ENCODE data around the gene FAM222B.
"Not testable (repeated sequence)": the region's sequence is repeated elsewhere in the genome, so short reads cannot be mapped to it uniquely, and the experiment has no call there.

The FAM222B gene

DNA sequence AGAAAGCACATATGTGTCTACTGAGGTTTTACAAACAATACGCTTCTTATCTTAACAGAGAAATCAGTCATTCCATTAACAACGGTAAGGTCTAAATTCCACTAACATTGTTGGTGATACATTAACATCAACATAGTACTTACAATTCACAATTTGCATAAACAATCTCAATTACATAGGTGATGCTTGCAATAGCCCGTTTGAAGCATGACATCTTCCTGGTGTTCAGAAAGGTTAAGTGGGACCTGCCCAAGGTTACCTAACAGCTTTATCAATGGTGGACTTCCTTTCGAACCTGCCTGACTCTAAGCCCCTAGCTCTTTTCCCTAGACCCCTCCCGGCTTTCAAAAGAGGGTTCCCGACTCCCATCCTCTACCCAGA is 699 bp downstream of the FAM222B start:
- DNase-seq (ENCODE audit: low read depth, low spot score): no peak

DNA sequence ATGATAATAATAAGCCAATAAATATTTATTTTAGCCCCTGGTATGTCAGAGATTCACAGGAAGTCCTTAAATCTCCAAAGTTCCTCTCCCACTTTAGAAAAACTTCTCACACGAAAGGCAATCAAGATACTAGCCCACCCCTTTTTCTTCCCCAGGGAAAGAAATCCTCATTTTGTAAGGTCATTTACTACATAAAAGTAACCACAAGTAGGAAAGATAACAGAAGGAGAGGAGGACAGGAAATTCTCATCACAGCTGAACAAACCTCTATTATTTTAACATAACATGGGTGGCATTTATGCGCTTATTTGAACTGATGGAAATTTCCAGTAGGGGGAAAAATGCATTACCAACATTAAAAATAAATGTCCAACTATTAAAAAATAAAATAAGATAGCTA is 3.4 kb downstream of the FAM222B start:
- no peak for DNase-seq (ENCODE audit: low read depth, low spot score)

DNA sequence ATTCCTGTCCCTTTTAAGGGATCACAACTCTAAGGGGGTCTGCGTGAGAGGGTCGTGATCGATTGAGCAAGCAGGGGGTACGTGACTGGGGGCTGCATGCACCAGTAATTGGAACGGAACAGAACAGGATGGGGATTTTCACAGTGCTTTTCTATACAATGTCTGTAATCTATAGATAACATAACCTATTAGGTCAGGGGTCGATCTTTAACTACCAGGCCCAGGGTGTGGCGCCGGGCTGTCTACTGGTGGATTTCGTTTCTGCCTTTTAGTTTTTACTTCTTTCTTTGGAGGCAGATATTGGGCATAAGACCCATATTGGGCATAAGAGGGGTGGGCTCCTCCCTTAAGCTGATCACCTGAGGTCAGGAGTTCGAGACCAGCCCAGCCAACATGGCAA is 6.0 kb downstream of the FAM222B start:
- DNase-seq (ENCODE audit: low read depth, low spot score): not testable (repeated sequence)

DNA sequence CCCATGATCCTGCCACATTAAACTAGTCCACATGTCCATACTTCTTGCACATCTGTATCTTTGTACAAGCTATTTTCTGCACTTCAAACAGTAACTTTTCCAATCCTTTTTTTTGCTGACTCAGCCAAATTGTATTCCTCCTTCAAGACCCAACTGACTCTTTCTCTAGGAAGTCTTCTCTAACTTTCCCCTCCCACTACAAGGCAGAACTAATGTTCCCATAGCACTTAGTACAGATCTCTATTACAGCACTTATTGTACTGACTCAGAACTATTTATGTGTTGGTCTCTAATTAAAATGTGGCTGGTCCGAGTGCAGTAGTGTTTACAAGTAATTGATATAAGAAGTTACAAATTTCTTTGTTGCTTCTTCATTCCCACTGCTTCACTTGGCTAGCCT is 8.2 kb downstream of the FAM222B start:
- no peak for DNase-seq (ENCODE audit: low read depth, low spot score)

DNA sequence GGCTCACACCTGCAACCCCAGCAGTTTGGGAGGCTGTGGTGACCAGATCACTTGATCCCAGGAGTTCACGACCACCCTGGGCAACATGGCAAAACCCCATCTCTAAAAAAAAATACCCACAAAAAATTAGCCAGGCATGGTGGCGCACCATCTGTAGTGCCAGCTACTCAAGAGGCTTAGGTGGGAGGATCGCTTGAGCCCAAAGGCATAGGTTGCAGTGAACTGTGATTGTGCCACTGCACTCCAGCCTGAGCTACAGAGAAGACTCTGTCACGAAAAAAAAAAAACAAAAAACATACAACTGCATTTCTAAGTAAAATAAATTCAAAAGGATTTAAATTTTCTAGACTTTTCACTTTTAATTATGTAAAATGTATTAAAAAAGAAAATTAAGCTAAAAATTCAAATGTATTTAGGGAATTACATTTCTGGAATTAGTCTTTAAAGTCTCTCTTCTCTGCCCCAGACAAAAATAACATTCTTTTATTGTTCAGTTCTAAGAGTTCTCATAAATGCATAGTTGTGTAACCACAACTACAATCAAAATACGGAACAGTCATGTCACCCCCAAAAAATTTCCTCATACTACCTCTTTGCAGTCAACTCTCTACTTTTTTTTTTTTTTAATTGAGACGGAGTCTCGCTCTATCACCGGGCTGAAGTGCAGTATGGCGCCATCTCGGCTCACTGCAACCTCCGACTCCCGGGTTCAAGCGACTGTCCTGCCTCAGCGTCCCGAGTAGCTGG is 14.1 kb downstream of the FAM222B start:
- no peak for DNase-seq (ENCODE audit: low read depth, low spot score)

DNA sequence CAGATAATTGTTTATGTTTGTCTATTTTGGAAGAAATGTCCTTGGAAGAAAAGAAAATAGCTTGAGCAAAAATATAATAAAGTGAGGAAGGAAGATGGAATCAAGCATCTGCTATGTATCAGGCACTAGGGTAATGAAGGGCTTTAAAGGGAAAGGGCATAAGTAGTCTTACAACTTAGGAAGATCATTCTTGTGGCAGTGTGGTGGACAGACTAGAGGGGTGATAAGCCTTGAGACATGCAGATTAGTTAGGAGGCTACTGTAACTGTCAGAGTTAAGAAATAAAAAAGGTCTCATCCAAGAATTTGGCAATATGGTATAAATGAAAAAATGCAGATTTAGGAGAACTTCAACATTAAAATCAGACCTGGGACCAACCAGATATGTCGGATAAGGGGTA is 14.9 kb downstream of the FAM222B start:
- no peak for DNase-seq (ENCODE audit: low read depth, low spot score)

DNA sequence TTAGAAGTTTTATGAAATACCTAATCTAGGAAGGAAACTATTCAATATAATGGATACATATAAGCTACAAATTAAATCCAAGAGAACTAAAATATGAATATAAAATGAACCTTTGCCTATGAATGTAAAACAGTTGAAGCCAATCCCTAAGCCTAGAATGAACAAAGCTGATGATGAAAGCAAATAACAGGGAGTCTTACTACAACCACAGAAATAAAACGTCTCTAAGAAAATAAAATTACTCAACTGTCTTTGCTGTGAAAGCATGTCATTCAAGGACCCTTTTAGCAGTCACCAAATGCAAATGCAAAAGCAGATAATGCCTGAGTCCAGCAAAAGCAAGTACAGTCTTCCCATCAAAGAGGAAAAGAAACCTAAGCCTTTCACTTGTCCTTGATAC is 23.0 kb downstream of the FAM222B start:
- DNase-seq (ENCODE audit: low read depth, low spot score): no peak

DNA sequence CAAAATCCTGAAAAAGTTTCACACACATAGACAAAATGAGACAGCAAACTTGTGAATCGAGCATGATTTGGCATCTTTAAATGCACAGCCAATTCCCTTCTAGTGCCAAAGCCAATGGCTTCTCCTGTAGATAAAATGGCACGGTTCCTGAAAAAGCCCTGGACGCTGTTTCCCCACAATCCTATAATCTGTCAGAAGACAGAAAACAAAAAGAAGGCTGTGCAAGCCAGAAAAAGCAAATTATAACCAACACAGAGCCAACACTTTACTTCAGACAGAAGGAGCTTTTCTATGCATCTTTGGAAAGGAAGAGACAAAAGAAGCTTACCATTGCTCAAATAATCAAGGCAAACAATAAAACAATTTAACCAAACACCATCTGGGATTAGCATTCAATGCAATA is 23.8 kb downstream of the FAM222B start:
- DNase-seq (ENCODE audit: low read depth, low spot score): no peak

DNA sequence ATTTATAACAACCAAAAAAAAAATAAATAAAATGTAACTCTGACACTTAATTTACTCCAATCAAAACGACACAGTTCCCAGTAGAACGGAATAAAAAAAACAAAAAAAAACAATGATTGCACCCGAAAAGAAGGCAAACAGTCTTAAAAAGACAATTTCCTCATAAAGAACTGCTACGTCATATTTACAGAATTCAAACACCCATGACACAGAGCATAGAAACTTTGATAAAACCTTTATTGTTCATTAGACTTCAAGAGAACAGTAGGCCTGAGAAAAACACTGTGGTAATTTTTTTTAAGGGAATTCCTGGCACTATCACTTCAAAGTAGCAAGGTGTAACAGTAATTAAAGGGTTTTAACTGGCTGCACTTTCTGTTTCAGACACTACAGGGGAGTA is 26.1 kb downstream of the FAM222B start:
- DNase-seq (ENCODE audit: low read depth, low spot score): no peak

DNA sequence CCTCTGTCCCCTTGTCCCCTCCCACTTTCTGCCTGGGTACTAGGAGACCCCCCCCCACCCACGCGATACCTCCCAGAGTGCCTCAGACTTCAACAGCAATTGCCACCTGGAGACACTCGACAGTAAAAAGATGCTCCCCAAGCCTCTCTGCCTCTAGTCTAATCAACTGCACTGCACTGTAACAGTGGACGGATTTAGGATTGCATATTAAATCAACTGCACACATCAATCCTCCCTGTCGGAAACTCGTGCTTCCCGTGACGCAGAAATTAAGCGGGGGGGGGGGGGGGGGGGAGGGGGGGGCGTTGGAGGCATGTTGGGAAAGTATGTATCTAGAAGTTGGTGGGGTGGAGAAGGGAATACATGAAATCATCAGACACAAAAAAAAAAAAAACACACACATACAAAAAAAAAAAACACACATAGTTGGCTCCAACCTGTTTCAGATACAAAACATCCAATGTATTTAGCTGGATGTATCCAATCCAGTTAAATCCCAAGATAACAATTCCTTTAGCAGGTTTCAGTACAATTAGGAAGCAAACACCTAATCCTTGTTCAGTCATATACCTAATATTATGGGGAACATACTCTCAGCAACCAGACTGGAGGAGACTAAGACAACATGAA is 29.7 kb downstream of the FAM222B start:
- DNase-seq (ENCODE audit: low read depth, low spot score): no peak

DNA sequence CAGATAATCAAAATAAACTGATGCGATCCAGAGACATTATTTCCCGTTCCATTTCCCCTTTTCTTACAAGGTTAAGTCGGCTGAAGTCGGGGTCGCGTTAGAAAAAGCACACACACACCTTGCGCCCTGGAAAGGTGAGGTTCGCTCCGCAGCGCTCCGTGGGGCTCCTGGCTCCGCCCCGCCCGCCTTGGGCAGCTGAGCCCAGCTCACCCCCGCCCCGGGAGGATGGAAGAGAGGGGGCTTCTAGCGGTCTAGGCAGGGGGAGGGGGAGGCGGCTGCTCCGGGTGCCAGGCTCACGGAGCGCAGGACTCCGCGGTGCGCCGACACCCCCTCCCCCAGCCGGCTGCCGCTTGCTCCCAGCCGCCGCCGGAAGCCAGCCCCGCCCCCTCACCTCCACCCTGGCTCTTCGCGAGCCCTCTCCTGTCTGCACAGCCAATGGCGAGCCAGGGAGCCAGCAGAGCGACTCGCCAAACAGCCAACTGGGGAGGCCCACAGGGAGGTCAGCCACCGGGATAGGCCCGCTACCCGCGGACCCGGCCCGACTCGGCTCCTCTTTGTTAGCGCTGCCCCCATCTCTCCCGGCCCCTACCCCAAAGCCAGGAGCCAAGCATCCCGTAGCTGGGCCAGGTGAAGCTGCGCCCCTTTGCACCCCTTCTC is 30.4 kb downstream of the FAM222B start:
- DNase-seq (ENCODE audit: low read depth, low spot score): peak; percentile 93

DNA sequence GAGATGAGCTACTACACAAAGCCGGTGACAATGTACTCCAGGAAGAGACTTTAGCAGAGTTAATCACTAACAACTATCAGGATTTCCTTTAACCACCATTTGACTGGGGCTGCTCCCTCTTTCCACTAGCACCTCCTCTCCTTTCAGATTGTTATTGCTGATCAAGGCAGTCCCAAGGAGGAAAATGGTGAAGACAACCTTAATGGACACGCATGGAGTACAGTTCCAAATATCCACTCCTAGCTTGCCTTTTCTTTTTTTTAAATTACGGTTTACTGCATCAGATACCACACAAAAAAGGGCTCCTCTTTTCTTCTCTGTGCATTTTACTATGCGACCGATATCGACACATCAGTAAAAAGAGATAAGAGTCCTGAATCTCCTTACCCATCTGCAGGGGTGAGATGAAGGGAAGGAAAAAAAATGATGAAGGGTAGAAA is 30.9 kb downstream of the FAM222B start:
- no peak for DNase-seq (ENCODE audit: low read depth, low spot score)

DNA sequence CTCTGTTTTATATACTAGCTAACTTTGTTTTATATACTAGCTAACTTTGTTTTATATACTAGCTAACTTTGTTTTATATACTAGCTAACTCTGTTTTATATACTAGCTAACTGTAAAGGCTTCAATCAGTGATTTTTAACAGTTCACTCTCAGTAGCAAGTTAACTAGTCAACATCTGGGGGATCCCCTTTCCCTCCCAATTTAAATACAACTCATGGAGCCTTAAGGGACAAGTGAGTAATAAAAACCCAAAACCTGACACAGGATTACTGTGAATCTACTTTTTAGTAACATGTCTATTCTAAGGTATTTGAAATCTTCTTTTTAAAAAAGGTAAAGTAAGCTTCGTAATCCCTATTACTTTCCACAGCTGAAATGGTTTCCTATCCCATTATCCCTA is 32.2 kb downstream of the FAM222B start:
- no peak for DNase-seq (ENCODE audit: low read depth, low spot score)

DNA sequence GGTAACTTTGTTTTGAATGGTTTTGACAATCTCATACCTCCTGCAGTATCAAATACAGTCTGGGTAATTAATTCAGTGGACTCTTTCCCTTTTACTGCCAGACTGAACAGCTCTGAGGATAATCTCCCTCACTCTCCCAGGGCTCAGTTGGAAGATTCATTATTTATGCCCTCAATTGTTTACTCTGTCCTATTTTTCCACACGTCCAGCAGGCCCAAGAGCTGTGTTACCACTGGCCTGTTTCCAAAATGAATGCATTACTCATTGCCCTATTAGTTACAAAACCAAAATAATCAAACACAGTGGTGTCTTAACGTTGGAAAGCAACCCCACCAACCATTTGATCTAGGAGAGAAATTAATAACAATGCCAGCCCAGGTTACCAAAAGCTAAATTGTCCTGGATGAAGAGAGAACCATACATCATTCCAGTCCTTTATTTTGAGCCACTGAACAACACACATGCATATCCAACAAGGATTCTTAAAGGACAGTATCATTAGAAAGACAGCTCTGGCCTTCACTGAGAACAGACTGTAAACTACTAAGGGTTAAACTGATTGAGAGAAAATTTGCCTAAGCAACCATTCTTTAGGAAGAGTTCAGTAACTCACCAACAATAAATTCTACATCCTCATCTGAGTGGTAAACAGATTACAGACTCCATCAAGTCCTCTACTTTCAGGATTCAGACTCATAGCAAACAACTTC is 34.5 kb downstream of the FAM222B start:
- DNase-seq (ENCODE audit: low read depth, low spot score): no peak

DNA sequence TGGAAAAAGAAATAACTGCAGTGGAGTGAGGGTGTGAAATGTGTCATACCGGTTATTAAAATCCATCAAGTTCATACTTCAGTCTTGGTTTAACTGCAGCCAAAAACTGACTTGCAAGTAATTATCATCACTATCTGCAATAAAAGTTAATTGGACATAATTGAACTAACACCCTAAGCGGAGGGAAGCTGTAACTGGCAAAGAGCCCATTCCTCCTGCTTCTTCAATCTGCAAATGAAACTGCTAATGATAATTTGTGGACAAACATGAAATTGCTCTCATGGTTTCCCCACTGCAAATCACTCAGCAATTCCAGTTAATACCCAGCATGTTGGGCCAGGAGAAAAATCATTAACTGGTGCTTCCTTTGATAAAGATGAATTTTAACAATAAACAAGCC is 46.5 kb downstream of the FAM222B start:
- DNase-seq (ENCODE audit: low read depth, low spot score): no peak

DNA sequence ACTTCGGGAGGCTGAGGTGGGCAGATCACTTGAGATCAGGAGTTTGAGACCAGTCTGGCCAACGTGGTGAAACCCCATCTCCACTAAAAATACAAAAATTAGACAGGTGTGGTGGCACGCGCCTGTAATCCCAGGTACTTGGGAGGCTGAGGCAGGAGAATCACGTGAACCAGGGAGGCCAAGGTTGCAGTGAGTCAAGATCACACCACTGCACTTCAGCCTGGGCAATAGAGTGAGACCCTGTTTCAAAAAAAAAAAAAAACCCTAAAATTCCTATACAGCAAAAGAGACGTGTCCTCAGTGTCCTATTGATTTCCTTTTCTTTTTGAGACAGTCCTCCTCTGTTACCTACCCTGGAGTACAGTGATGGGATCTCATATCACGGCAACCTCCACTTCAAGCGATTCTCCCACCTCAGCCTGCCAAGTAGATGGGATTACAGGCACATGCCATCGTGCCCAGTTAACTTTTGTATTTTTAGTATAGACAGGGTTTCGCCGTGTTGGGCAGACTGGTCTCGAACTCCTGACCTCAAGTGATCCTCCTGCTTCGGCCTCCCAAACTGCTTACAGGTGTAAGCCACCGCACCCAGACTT is 47.6 kb downstream of the FAM222B start:
- DNase-seq (ENCODE audit: low read depth, low spot score): not testable (repeated sequence)

DNA sequence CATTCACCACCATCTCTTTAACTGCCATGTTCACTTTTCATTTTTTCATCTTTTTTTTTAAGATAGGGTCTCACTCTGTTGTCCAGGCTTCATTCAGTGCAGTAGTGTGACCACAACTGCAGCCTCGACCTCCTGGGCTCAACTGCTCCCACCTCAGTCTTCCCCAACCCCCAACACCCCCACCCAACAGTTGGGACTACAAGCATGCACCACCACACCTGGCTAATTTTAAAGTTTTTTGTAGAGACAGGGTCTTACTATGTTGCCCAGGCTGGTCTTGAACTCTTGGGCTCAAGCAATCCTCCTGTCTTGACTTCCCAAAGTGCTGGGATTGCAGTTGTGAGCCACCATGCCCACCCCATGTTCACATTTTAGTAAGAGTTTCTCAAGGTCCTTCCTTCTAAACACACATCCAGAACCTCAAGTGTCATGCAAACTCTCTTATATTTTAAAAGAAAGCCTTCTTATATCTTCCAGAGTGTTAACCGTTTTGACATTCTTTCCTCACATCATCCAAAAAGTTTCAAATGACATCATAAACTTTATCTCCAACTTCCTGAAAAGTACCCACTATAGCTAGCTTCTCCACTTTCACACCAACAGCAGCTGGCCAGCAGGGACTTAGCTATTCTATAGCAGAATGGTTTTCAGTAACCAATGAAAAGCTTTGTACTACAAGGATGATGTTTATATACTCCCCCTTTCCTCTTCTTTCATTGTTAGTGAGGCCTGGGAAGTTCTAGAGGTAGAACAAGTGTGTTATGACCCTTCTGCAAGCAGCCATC is 49.5 kb downstream of the FAM222B start:
- DNase-seq (ENCODE audit: low read depth, low spot score): no peak

DNA sequence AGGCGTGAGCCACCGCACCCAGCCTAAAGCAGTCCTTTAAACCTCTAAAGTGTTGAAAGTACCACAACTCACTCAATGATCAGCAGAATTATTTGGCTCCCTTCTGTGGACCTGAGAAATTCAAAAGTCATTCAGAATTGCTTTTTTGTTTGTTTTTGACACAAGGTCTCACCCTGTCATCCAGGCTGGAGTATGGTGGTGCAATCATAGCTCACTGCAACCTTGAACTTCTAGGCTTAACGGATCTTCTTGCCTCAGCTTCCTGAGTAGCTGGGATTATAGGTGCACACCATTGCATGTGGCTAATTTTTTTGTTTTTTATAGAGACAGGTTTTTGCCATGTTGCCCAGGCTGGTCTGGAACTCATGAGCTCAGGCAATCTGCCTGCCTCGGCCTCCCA is 54.5 kb downstream of the FAM222B start:
- DNase-seq (ENCODE audit: low read depth, low spot score): no peak

DNA sequence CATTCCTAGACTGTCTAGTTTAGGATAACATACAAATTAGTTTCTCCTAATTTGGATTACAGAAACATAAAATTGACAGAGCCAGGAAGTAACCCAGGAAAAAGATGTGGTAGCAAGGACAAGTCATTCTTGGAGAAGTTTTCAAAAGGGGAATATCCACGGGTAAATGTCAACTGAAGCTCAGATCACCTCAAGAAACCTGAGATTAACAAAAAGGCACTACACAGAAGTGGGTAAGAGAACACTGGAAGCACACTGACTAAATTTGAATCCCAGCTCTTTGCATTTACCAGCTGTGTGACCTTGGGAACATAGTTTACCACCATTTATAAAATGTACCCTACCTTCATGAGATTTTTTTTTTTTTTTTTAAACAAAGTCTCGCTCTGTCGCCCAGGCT is 59.4 kb downstream of the FAM222B start:
- no peak for DNase-seq (ENCODE audit: low read depth, low spot score)

DNA sequence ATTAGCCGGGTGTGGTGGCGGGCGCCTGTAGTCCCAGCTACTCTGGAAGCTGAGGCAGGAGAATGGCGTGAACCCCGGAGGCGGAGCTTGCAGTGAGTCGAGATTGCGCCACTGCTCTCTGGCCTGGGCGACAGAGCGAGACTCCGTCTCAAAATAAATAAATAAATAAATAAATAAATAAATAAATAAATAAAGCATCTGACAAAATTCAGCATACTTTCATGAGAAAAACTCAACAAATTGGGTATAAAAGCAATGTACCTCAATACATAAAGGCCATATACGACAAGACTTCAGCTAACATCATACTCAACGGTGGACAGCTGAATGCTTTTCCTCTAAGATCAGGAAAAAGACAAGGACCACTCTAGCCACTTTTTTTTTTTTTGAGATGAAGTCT is 63.0 kb downstream of the FAM222B start:
- DNase-seq (ENCODE audit: low read depth, low spot score): not testable (repeated sequence)

DNA sequence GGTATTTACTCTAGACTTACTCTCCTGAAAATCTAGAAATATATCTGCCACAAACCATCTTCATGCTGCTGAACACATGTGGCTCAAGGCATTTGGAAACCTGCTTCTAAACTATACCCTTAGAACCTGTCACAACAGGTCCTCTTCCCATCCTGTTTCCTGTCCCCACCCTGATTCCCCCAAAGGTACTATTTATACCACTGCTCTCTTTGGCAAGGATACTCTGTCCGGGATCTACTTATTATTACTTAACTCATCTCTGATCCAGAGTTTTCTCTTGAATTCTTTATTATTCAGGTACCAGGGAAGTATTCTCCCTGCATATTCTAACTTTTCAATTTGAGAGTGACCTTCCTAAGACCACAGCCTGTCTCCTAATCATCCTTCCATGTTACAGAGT is 65.4 kb downstream of the FAM222B start:
- DNase-seq (ENCODE audit: low read depth, low spot score): no peak
